GM12891 (cell line): ENCODE data around the gene TSACC.

Experiments
- DNase-seq: peaks from one replicate; pipeline ENCODE4 v3.0.0; 2011; ENCODE audit warnings: low spot score; ENCODE audit not compliant: insufficient read length
- FAIRE-seq: peaks from 2 replicates; lab custom pipeline; 2011; peaks lifted over from hg19 to GRCh38; lab: Jason Lieb, UNC
- PAX5 ChIP-seq: IDR thresholded peaks from 2 replicates; pipeline ENCODE4 v1.6.1; 2011; ENCODE audit warnings: low read length, moderate library complexity, mild to moderate bottlenecking; ENCODE audit not compliant: insufficient read depth, severe bottlenecking
- POLR2A ChIP-seq: IDR thresholded peaks from 2 replicates; pipeline ENCODE4 v1.6.1; 2011; ENCODE audit warnings: low read depth, low read length, control low read depth
- POLR2AphosphoS5 ChIP-seq: IDR thresholded peaks from 2 replicates; pipeline ENCODE4 v1.6.1; 2011; ENCODE audit warnings: low read depth, low read length, control low read depth
- POU2F2 ChIP-seq: IDR thresholded peaks from 2 replicates; pipeline ENCODE4 v1.6.1; 2011; ENCODE audit warnings: low read depth, mild to moderate bottlenecking, control low read depth, low read length, moderate library complexity
- SPI1 ChIP-seq: IDR thresholded peaks from 2 replicates; pipeline ENCODE4 v1.6.1; 2011; ENCODE audit warnings: low read depth, low read length, control low read depth
- TAF1 ChIP-seq: IDR thresholded peaks from 2 replicates; pipeline ENCODE4 v1.6.1; 2011; ENCODE audit warnings: low read depth, low read length, control low read depth

TSACC gene

DNA sequence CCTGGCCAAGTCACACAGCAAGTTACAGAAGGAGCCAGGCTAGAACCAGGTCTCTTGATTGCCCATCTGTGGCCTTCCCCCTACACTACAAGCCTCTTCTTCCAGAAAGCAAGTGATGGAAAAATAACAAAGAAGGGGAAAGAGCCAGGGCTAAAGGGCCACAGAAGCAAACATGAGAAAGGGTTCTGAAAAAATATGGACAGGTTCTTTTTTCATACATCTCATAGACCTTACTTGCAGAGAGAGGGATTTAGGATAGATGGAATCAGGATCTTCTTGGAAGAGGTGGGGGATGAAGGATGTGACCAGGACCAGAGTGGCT lies 33.9 kb downstream of the TSACC start:
- TF ChIP-seq POU2F2, result no peak
- TF ChIP-seq POLR2AphosphoS5, result no peak
- no peak for TF ChIP-seq POLR2A
- no peak for FAIRE-seq

DNA sequence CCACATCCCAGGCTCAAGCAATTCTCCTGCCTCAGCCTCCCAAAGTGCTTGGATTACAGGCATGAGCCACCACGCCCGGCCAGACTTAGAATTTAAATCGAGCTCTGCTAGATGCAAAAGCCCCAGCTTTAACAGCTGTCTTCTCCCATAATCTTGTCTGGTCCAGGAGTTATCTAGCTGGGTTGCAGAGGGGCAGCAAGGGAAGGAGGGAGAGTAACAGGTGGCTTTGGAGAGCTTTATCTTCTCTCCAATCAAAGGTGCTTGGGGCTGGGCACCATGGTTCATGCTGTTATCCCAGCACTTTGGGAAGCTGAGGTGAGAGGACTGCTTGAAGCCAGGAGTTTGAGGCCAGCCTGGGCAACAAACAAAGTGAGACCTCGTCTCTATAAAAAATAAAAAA lies 34.5 kb downstream of the TSACC start:
- FAIRE-seq, result no peak
- TF ChIP-seq POU2F2 (no peak), PAX5 (no peak), TAF1 (no peak), SPI1 (no peak), POLR2AphosphoS5 (no peak), POLR2A (no peak)
- no peak for DNase-seq

More for the DNA sequence above, 33.9 kb downstream of the TSACC start:
- DNase-seq, result no peak

DNA sequence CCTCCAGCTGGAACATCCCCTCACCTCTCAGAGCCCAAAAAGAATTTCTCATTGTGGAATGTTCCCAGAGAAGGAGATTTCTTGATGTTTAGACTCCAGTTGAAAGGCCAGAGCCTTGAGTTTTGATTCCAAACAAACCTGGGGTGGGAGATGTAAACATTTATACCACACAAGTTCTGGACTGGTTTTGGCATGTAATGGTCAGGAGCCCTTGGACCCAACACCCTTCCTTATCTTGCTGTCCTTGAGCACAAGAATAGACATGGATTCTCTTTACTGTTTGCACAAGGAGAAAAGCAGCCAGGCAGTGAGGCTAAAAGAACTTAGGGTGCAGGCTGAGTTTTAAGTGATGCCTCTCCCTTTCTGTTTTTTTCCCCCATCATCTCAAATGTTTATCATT lies 35.2 kb downstream of the TSACC start:
- no peak for FAIRE-seq
- TF ChIP-seq PAX5 (no peak), POLR2A (no peak), SPI1 (no peak), POU2F2 (no peak), POLR2AphosphoS5 (no peak), TAF1 (no peak)

DNA sequence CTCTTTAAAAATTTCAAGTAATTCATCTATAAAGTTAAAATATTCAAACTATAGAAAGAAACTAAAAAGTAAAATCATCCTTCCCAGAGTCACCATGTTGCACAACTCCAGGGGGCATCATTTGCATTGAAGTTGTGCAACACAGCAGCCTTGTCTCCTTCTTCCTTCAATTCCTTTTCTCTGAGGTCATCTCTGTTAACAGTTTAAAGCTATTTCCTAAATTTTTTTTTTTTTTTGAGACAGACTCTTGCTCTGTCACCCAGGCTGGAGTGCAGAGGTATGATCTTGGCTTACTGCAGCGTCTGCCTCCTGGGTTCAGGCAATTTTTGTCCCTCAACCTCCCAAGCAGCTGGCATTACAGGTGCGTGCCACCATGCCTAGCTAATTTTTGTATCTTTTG lies 37.8 kb downstream of the TSACC start:
- no peak for FAIRE-seq
- TF ChIP-seq TAF1 (no peak), POLR2A (no peak), PAX5 (no peak), POU2F2 (no peak), SPI1 (no peak), POLR2AphosphoS5 (no peak)
- DNase-seq, result no peak

More for the DNA sequence above, 35.2 kb downstream of the TSACC start:
- no peak for DNase-seq

DNA sequence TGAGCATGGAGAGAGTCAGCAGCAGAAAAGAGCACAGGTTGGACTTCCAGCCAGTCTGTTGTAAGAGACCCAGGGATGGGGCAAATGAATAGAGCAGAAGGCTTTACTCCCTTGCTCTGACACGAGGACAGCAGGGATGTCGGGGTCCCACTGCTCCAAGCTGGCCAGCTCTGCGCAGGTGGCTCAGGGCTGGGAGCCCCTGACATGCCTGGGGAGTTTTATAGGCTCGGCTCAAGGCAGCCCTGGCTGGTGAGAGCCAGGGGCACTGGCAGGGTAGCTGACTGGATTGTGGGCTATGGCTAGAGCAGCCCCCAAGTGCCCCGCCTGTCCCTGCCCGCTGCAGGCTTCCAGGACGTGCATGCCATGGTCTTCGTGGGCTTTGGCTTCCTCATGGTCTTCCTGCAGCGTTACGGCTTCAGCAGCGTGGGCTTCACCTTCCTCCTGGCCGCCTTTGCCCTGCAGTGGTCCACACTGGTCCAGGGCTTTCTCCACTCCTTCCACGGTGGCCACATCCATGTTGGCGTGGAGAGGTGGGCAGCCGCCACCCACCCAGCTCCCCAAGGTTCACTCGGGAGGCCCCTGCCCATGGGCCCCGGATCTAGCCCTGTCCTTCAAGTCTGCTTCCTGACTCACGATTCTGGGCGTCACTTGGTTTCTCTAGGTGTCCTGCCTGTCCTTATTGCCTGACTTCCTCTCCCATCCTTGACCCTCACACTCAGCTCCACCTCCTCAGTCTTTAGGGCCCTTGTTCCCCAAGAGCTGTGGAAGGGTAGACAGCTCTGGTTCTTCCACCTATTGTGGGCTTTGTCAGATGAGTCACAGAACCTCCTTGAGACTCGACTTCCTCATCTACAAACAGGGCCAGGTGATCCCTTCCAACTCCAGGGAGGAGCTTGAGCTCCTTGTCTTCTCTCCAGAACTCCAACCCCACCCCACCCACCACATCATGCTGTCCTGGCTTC lies 38.9 kb downstream of the TSACC start:
- FAIRE-seq (no peak), DNase-seq (no peak)
- TF ChIP-seq SPI1, result no peak
- no peak for TF ChIP-seq TAF1
- TF ChIP-seq POU2F2, result no peak
- no peak for TF ChIP-seq PAX5
- no peak for TF ChIP-seq POLR2A
- no peak for TF ChIP-seq POLR2AphosphoS5

DNA sequence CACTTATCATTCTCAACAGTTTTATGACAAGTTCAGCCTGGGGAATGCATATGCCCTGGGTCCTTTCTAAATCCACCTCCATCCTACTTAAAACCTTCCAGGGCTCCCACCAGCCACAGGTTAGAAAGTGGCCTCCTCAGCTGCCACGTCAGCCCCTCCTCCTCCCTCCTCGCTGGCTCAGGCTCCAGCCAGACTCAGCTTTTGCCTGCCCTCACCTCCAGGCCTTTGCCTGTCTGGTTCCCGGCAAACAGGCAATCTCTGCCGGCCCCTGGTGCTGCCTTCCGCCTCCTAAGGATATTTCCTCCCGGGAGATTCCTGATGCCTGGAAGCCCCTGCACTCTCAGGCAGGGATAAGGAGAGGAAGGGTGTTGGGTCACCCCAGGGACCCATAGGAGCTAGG lies 40.2 kb downstream of the TSACC start:
- FAIRE-seq (no peak), DNase-seq (no peak)
- no peak for TF ChIP-seq POLR2A
- no peak for TF ChIP-seq SPI1
- no peak for TF ChIP-seq POU2F2
- no peak for TF ChIP-seq PAX5
- TF ChIP-seq POLR2AphosphoS5, result no peak
- TF ChIP-seq TAF1, result no peak

DNA sequence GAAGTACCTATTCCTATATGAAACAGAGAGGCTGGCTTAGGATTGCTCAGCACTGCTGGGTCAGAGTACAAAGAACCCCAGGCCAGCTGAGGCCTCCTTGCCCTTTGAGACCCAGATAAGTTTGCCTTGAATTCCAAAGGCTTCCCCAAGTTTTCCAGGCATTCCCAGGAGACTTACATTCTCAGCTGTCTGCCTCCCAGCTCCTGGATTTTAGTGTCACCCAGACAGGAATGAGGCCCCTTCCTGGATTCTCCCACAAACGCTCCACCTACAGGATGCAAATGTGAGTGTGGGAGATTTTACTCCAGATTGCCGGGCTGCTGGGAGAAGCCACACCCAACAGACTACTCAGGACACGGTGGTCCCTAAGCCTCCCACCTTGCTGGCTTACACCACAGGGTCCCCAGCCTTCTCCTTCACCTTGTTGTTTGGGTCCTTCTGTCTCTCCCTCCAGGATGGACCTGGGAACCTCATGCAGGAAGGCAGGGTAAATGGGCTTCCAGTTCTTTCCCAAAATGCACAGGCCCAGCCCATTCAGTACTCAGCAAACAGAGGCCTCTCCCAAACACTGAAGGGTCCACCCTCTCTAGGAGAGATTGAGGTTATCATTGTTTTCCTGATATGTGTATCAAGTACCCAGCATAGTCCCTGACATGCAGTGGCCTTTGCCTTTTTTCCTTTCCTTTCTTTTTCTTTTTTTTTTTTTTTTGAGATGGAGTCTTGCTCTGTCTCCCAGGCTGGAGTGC lies 41.3 kb downstream of the TSACC start:
- DNase-seq, result no peak
- no peak for TF ChIP-seq SPI1
- TF ChIP-seq PAX5, result no peak
- TF ChIP-seq POU2F2, result no peak
- no peak for TF ChIP-seq POLR2A
- TF ChIP-seq TAF1, result no peak
- no peak for TF ChIP-seq POLR2AphosphoS5
- no peak for FAIRE-seq

DNA sequence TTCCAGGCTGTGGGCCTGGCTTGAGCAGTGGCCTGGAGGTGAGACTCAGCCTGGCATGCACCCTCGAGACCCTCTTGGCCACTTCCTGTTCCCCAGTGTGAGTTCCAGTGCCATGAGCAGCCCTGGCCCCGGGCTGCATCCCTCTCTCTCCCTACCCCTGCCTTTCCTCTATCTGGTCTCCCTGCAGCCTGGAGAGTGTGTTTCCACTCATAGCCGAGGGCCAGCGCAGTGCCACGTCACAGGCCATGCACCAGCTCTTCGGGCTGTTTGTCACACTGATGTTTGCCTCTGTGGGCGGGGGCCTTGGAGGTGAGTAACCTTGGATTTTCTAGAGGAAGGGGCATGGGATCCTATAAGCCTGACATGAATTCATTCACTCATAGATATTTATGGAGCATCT lies 44.2 kb downstream of the TSACC start:
- no peak for FAIRE-seq
- TF ChIP-seq PAX5 (no peak), SPI1 (no peak), POLR2AphosphoS5 (no peak)
- no peak for DNase-seq

DNA sequence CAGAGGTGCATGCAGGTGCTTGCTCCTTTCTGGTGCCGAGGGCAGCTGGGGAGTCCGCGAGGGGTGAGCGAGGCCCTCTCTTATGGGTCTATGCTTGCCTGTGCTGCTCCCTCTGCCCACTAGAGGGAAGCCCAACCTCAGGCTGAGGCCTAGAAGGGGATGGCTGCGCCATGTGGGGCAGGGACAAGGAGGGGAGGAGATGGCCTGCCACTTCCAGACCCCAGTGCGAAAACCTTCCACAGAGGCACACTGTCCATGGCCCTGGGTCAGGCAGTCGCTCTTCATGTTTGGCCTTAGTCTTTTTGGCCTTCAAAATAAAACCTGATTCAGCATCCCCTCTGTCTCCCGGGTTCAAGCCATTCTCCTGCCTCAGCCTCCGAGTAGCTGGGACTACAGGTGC lies 44.7 kb downstream of the TSACC start:
- peak; percentile 81 for DNase-seq
- FAIRE-seq, result peak; percentile 85
- no peak for TF ChIP-seq SPI1
- TF ChIP-seq POLR2A, result no peak
- no peak for TF ChIP-seq PAX5

DNA sequence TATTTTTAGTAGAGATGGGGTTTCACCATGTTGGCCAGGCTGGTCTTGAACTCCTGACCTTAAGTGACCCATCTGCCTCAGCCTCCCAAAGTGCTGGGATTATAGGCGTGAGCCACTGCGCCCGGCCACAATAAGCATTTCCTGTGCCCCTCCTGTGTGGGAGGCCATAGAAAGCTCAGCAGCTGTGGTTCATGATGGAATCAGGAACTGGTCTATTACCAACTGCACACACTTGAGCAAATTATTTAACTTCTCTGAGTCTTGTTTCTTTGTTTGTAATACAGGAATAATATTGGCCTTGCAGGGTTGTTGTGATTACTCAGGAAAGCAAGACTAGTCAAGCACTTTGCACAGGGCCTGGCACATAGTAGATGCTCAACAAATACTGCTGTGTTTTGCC lies 45.7 kb downstream of the TSACC start:
- TF ChIP-seq POLR2AphosphoS5 (no peak), POU2F2 (no peak), PAX5 (no peak), SPI1 (peak; percentile 21; the same call in 1 of the 2 replicates), POLR2A (no peak), TAF1 (no peak)
- no peak for FAIRE-seq
- no peak for DNase-seq
